Left cardiac atrium (tissue), 4 donors: ENCODE results near the gene MEI1. TPM values are rescaled to one million over a fixed set of nuclear protein-coding genes. Genes with fewer than 3 reads are reported as not detected.
A peak's percentile ranks its signal among the peaks of the same experiment; 100 is the strongest.

ENCODE experiments used
- ATAC-seq, 2 donors: fragments of 200-7000 bp; cut with Tn5 transposase; one replicate each; pipeline ENCODE4 v1.9.1; 2020; ENCODE audit warnings: mild to moderate bottlenecking in 2 of 2, moderate library complexity in 2 of 2
- DNase-seq: peaks from one replicate; pipeline ENCODE4 v3.0.0-alpha.2; 2020
- intact Hi-C, 2 donors: fragments of 100-400 bp; cut with DNase I; formaldehyde crosslinking; loops; one replicate each; pipeline versions ENCODE4 v1.14.1 to v1.15.1; 2022 to 2023
- total RNA-seq, 2 donors: library from RNA; stranded (reverse); fragmentation: NEBNext Ultra II Directional; extraction: Animal tissue kit (Norgen Biotek cat#: 25700); gene quantifications; one replicate each; pipeline ENCODE4 v1.2.1, GENCODE V29; 2021
- donor health status: DM: no; HTN: yes; CAD: no.
- donor health status: DM: no; HTN: yes; CAD: no; lungs with severe emphysema.
- donor health status: DM: yes; HTN: yes; CAD: no.
- donor health status: Dilated cardiomyopathy.

The MEI1 gene
- total RNA-seq, 2 donors from 2014 or later: 0.42 to 1.7 TPM

DNA sequence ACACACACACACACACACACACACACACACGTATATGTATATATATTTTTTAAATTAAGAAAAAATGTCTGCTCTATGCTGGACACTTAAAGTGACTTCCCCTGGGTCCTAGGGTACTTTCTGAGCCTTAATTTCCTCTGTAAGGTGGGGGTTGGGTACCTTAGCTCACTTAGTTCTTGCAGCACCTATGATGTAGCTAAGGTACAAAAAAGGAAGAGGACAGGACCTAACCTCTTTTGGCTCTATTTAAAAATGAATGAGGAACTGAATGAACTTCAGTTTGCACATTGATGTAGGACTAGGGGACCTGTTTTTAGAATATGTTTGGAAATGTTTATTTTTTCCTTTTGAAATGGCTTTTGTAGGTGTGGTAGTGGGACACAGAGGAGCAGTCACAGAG lies 144.7 kb downstream of the MEI1 start:
- ATAC-seq (no peak), DNase-seq (no peak)
- intact Hi-C loops: no loop called here

DNA sequence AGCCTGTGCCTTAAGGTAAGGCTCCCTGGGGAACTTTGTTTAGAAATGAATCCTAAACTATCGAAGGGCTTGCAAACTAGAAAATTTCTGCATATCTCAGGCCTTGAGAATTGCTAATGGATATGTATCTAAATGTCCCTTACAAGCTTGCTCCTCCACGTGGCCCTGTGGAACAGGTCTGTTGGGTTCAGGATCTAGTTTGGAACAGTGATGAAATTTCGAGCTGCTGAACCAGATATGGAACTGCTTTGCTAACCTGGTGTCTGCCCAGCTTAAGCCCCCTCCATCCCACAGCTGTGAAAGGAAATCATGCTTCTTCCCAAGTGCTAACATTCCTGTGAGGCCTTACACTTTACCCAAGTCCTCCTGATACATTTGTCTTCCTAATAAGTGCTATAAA lies 145.2 kb downstream of the MEI1 start:
- DNase-seq (no peak), ATAC-seq (no peak)
- intact Hi-C loops: no loop called here

DNA sequence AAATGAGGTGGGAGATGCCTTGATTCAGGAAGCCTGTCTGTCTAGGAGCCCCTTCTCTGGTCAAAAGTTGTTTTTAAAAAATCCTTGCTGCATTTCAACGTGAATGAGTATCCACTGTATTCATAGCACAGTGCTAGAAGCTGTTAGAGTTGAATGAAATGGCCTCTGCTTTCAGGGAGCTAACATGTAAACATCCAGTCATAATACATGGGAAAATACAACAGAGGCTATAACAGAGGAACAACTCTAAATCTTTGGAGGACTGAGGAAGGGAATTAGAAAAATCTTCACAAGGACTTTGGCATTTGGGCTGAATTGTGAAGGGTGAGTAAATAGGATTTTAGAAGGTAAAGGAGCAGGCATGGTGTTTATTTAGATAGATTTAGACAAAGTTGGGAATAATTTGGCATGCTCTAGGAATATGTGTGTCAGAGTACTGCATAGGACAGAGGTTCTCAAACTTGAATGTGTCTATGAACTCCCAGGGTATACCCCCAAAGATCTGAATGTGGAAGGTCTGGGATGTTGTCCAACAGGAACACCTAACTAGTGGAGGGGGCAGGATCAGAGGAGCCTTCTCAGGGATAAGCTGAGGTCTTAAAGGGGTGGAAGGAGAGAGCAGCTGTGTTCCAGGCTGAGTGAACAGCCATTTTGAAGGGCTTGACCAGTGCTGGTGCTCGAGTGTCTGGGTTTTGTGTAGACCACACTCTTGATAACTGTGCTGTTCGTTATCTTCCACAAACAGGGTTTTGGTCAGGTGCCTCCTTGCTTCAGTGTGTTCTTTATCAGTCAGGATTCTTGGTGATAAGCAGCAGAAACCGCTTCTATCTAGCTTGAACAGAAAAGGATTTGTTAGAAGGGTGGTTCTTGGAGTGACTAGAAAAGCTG lies 146.3 kb downstream of the MEI1 start:
- intact Hi-C loops: no loop called here
- peak in 1 of 2 donors; percentile 26 for ATAC-seq
- DNase-seq: no peak

DNA sequence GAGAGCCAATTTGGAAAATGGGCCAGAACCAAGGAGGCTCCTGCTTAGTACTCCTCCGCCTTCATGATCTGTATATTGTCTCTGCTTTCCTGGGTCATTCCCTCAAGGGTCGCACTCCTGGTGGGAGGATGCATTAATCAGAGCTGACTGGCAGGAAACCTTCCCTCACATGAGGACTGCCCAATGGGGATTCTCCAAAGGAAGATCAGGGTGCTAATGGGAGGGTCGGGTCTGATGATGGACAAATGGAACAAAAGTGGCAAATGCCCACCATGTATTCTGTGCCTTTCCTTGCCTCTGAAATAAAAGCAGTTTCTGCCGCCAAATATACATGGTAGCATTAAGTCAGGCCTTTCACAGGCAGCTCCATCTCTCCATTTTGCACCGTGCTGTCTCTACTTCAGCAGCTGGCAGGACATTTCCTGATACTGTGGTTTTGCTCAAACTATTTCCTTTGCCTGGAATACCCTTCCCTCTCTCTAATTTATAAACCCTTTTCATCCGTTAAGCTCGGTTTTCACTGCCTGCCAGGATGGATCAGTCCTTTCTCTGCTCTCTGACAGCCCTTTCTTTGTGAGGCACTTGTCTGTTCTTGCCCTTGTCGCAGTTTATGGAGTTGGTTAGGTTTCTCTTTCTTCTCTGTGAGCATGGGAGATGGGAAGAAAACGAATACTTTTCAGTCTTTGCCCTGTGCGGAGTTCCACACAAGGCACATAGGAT lies 147.1 kb downstream of the MEI1 start:
- ATAC-seq (peak in 1 of 2 donors; percentile 13), DNase-seq (no peak)
- intact Hi-C loops: no loop called here

DNA sequence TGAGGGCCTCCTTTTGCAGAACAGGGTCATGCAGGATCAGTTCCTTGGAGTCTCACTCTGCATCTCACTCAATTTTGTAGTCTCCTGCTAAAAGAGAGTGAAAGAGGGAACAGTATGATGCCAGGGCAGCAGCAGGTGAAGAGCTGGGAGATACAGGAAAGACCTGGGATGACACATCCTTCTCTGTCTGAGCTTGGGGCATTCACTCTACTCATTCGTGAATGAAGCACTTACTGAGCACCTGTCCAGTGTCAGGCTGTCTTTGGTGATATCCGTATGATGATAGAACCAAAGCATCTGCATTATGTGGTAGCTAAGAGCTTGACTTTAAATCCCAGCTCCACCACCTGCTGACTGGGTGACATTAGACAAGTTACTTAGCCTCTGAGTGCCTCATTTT lies 148.0 kb downstream of the MEI1 start:
- no peak for DNase-seq
- ATAC-seq: no peak
- intact Hi-C loops: no loop called here

DNA sequence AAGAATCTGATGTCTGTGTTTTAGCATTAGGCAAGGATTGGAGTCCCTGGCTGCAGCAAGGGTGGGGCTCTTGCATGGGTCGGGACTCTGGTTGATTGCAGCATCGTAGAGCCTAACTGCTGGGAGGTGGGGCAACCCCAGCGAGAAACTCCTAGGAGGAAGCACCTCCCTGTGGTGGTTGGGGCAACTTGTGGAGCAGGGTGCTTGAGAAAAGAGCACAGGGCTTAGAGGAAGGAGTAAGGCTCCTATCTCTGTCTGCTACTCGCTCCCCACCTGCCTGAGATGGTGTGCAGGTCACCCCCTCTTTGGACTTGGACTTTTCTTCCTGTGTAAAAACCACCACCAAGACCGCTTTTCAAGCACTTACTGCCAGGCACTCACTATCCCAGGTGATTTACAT lies 149.2 kb downstream of the MEI1 start:
- ATAC-seq (peak; percentile 53 to 73), DNase-seq (peak; percentile 37)
- intact Hi-C loops: no loop called here

Other genes starting within 250 kb of the MEI1 start
- gene PHF5A, start 230.8 kb upstream of the MEI1 start, total RNA-seq: 10 to 100 TPM; 22.8 to 28.1 TPM
- 100 to 1,000 TPM; 415 to 523 TPM for gene ACO2, start 230.4 kb upstream of the MEI1 start, total RNA-seq
- 10 to 100 TPM; 25.0 to 34.0 TPM for gene POLR3H, start 155.0 kb upstream of the MEI1 start, total RNA-seq
- 100 to 1,000 TPM; 165 to 217 TPM for gene CSDC2, start 138.5 kb upstream of the MEI1 start, total RNA-seq
- gene PMM1, start 109.7 kb upstream of the MEI1 start, total RNA-seq: 10 to 100 TPM; 13.0 to 22.1 TPM
- 10 to 100 TPM; 56.5 to 64.0 TPM for gene DESI1, start 78.5 kb upstream of the MEI1 start, total RNA-seq
- gene XRCC6, start 78.2 kb upstream of the MEI1 start, total RNA-seq: 100 to 1,000 TPM; 141 to 169 TPM
- 100 to 1,000 TPM; 178 to 226 TPM for gene SNU13, start 10.6 kb upstream of the MEI1 start, total RNA-seq
- 1 to 10 TPM; 4.9 to 5.4 TPM for gene CCDC134, start 101.2 kb downstream of the MEI1 start, total RNA-seq
- 10 to 100 TPM; 58.7 to 84.0 TPM for gene SREBF2, start 133.6 kb downstream of the MEI1 start, total RNA-seq
- gene SHISA8, start 215.6 kb downstream of the MEI1 start, total RNA-seq: 1 to 10 TPM; 1.1 to 3.3 TPM
- under 1 TPM; 0.29 to 0.44 TPM for gene TNFRSF13C, start 227.3 kb downstream of the MEI1 start, total RNA-seq
- 1 to 10 TPM in 1 of 2 donors, under 1 TPM in 1; 0.79 to 2.0 TPM for gene CENPM, start 247.6 kb downstream of the MEI1 start, total RNA-seq